ENCODE results near the gene HIVEP3.

HIVEP3 gene

GRCh38 chr1:41891199-41891896, 27.4 kb downstream of the HIVEP3 start:
- peak; percentile 73 for DNase-seq

- no peak for DNase-seq
Measured at GRCh38 chr1:41890825-41891198, 27.9 kb downstream of the HIVEP3 start.

- no peak for DNase-seq
Measured at GRCh38 chr1:41889506-41890414, 29.0 kb downstream of the HIVEP3 start.

- no peak for DNase-seq
Measured at GRCh38 chr1:41888756-41889155, 30.0 kb downstream of the HIVEP3 start.

- DNase-seq: no peak
Measured at GRCh38 chr1:41887365-41887764, 31.4 kb downstream of the HIVEP3 start.

GRCh38 chr1:41884256-41885230, 34.2 kb downstream of the HIVEP3 start:
- no peak for DNase-seq

GRCh38 chr1:41883507-41883906, 35.2 kb downstream of the HIVEP3 start:
- no peak for DNase-seq

GRCh38 chr1:41882486-41882885, 36.2 kb downstream of the HIVEP3 start:
- DNase-seq: no peak

- DNase-seq: peak; percentile 46
Measured at GRCh38 chr1:41882068-41882477, 36.6 kb downstream of the HIVEP3 start.

GRCh38 chr1:41880950-41881885, 37.5 kb downstream of the HIVEP3 start:
- DNase-seq: no peak

- no peak for DNase-seq
Measured at GRCh38 chr1:41880261-41880660, 38.5 kb downstream of the HIVEP3 start.

GRCh38 chr1:41879617-41880016, 39.1 kb downstream of the HIVEP3 start:
- DNase-seq: no peak

- no peak for DNase-seq
Measured at GRCh38 chr1:41878911-41879310, 39.8 kb downstream of the HIVEP3 start.

- no peak for DNase-seq
Measured at GRCh38 chr1:41878495-41878894, 40.2 kb downstream of the HIVEP3 start.

GRCh38 chr1:41876576-41877445, 41.9 kb downstream of the HIVEP3 start:
- DNase-seq: no peak

GRCh38 chr1:41875487-41875886, 43.2 kb downstream of the HIVEP3 start:
- DNase-seq: no peak

- DNase-seq: no peak
Measured at GRCh38 chr1:41874903-41875411, 43.8 kb downstream of the HIVEP3 start.

GRCh38 chr1:41874151-41874719, 44.5 kb downstream of the HIVEP3 start:
- DNase-seq: no peak

- DNase-seq: no peak
Measured at GRCh38 chr1:41872074-41872473, 46.6 kb downstream of the HIVEP3 start.

- no peak for DNase-seq
Measured at GRCh38 chr1:41870076-41870562, 48.6 kb downstream of the HIVEP3 start.
